C4-2B (cell line): ENCODE data around the gene PLA2G1B.

ENCODE experiments used
- H3K27ac ChIP-seq: fragments of 450-650 bp; 2 replicates; pipeline ENCODE4 v1.5.1; 2017
- CTCF ChIP-seq: fragments of 450-650 bp; conservative IDR thresholded peaks from 2 replicates; pipeline ENCODE4 v1.5.1; 2017; ENCODE audit warnings: mild to moderate bottlenecking
- ZFX ChIP-seq: fragments of 450-650 bp; IDR thresholded peaks from 2 replicates; pipeline ENCODE4 v1.6.1; 2017

Gene PLA2G1B

GRCh38 chr12:120323772-120324171 is 3.8 kb downstream of the PLA2G1B start:
- H3K27ac ChIP-seq = no peak overlapping the region
- TF ChIP-seq CTCF (no peak), ZFX (no peak)

- TF ChIP-seq CTCF (no peak), ZFX (no peak)
- H3K27ac ChIP-seq = no peak overlapping the region
Observed at GRCh38 chr12:120321382-120322202, 6.0 kb downstream of the PLA2G1B start.

GRCh38 chr12:120317224-120318105 is 10.1 kb downstream of the PLA2G1B start:
- H3K27ac ChIP-seq = peak overlapping the region; percentile 80
- peak; percentile 56 for TF ChIP-seq CTCF
- TF ChIP-seq ZFX = no peak

GRCh38 chr12:120316798-120317223 is 10.8 kb downstream of the PLA2G1B start:
- TF ChIP-seq ZFX (no peak), CTCF (no peak)
- peak overlapping the region; percentile 80 for H3K27ac ChIP-seq

GRCh38 chr12:120314220-120314619 is 13.4 kb downstream of the PLA2G1B start:
- no peak overlapping the region for H3K27ac ChIP-seq
- TF ChIP-seq CTCF (peak; percentile 53), ZFX (no peak)

GRCh38 chr12:120301962-120302815 is 25.4 kb downstream of the PLA2G1B start, which contains the start of gene SIRT4:
SIRT4 (plus strand) TSS chr12:120302321; CDS start chr12:120303562, 1,241 bp downstream.
- peak within 1 kb of the TSS; percentile 54 for H3K27ac ChIP-seq
- no peak for TF ChIP-seq ZFX
- TF ChIP-seq CTCF = peak; percentile 94
